ENCODE data around the gene CASZ1. TPM values are rescaled to one million over a fixed set of nuclear protein-coding genes. Genes with fewer than 3 reads are reported as not detected.

CASZ1 gene
- total RNA-seq, 1 donor from 2014 or later = 3.4 TPM

- Histone ChIP-seq H3K9me3 (ENCODE audit: low read depth) (no peaks in the 10 kb centered on the region), H3K79me2 (ENCODE audit: low read depth) (no peaks in the 10 kb centered on the region), H3K27ac (no peak overlapping the region), H3K4me1 (peaks cover 18% of the 10 kb centered on the region), H3K4me2 (no peak overlapping the region), H3K4me3 (no peak overlapping the region), H3K36me3 (no peaks in the 10 kb centered on the region), H3F3A (ENCODE audit: low read depth) (peaks cover under 1% of the 10 kb centered on the region), H4K20me1 (ENCODE audit: low read depth) (no peaks in the 10 kb centered on the region), H2AFZ (replicated peaks) (no peak overlapping the region), H3K27me3 (no peaks in the 10 kb centered on the region), H3K9ac (no peak overlapping the region)
- no peak for TF ChIP-seq EZH2 (IDR thresholded peaks at IDR 0.05)
- Mint-ChIP-seq H3K27ac (peak overlapping the region; percentile 50), H3K9me3 (peaks cover 4% of the 10 kb centered on the region), H3K4me1 (peaks cover 39% of the 10 kb centered on the region), H3K36me3 (no peaks in the 10 kb centered on the region), H3K27me3 (ENCODE audit: insufficient read depth, low read depth) (peaks cover 16% of the 10 kb centered on the region), H3K4me3 (no peak overlapping the region)
- no peak for DNase-seq (ENCODE audit: low spot score)
Observed at GRCh38 chr1:10819198-10819901, 22.9 kb upstream of the CASZ1 start.

- Histone ChIP-seq H2AFZ (replicated peaks) (no peak overlapping the region), H3K4me2 (no peak overlapping the region), H3F3A (ENCODE audit: low read depth) (peaks cover 8% of the 10 kb centered on the region), H3K36me3 (no peaks in the 10 kb centered on the region), H4K20me1 (ENCODE audit: low read depth) (no peaks in the 10 kb centered on the region), H3K79me2 (ENCODE audit: low read depth) (no peaks in the 10 kb centered on the region), H3K4me1 (peaks cover 16% of the 10 kb centered on the region), H3K27me3 (no peaks in the 10 kb centered on the region), H3K9me3 (ENCODE audit: low read depth) (no peaks in the 10 kb centered on the region), H3K9ac (no peak overlapping the region), H3K27ac (no peak overlapping the region), H3K4me3 (no peak overlapping the region)
- Mint-ChIP-seq H3K4me3 (peak overlapping the region; percentile 19), H3K36me3 (no peaks in the 10 kb centered on the region), H3K27me3 (ENCODE audit: insufficient read depth, low read depth) (peaks cover 16% of the 10 kb centered on the region), H3K27ac (peak overlapping the region; percentile 50), H3K4me1 (peaks cover 34% of the 10 kb centered on the region), H3K9me3 (peaks cover 4% of the 10 kb centered on the region)
- TF ChIP-seq CTCF (IDR thresholded peaks at IDR 0.05) = no peak
- no peak for TF ChIP-seq EZH2phosphoT487 (IDR thresholded peaks at IDR 0.05)
- TF ChIP-seq EZH2 (IDR thresholded peaks at IDR 0.05) = no peak
- DNase-seq (ENCODE audit: low spot score) = no peak
Observed at GRCh38 chr1:10818262-10819197, 22.1 kb upstream of the CASZ1 start.

GRCh38 chr1:10816743-10817369 lies 20.4 kb upstream of the CASZ1 start:
- H2AFZ ChIP-seq (replicated peaks) = no peak overlapping the region
- Mint-ChIP-seq H3K27me3 (ENCODE audit: insufficient read depth, low read depth) (peaks cover 10% of the 10 kb centered on the region), H3K27ac (peak overlapping the region; percentile 59), H3K36me3 (no peaks in the 10 kb centered on the region), H3K4me1 (peaks cover 36% of the 10 kb centered on the region), H3K9me3 (peaks cover 4% of the 10 kb centered on the region), H3K4me3 (no peak overlapping the region)
- no peak overlapping the region for H3K4me2 ChIP-seq
- no peaks in the 10 kb centered on the region for H3K27me3 ChIP-seq
- no peaks in the 10 kb centered on the region for H4K20me1 ChIP-seq (ENCODE audit: low read depth)
- no peak overlapping the region for H3K4me3 ChIP-seq
- TF ChIP-seq EZH2 (IDR thresholded peaks at IDR 0.05) = no peak
- H3K79me2 ChIP-seq (ENCODE audit: low read depth) = no peaks in the 10 kb centered on the region
- H3K36me3 ChIP-seq = no peaks in the 10 kb centered on the region
- peaks cover 9% of the 10 kb centered on the region for H3F3A ChIP-seq (ENCODE audit: low read depth)
- H3K9me3 ChIP-seq (ENCODE audit: low read depth) = no peaks in the 10 kb centered on the region
- H3K4me1 ChIP-seq = peaks cover 16% of the 10 kb centered on the region
- no peak for DNase-seq (ENCODE audit: low spot score)
- H3K27ac ChIP-seq = no peak overlapping the region
- no peak overlapping the region for H3K9ac ChIP-seq

GRCh38 chr1:10816233-10816632 lies 19.8 kb upstream of the CASZ1 start:
- H3K27me3 Mint-ChIP-seq (ENCODE audit: insufficient read depth, low read depth) = peaks cover 8% of the 10 kb centered on the region
- no peak overlapping the region for H3K4me3 ChIP-seq
- H3K27ac Mint-ChIP-seq = no peak overlapping the region

More at GRCh38 chr1:10816233-10816632, 19.8 kb upstream of the CASZ1 start:
- TF ChIP-seq EZH2phosphoT487 (IDR thresholded peaks at IDR 0.05) (no peak), CTCF (IDR thresholded peaks at IDR 0.05) (no peak), EZH2 (IDR thresholded peaks at IDR 0.05) (no peak)
- H3K9ac ChIP-seq = no peak overlapping the region
- H3K9me3 ChIP-seq (ENCODE audit: low read depth) = no peaks in the 10 kb centered on the region
- H3F3A ChIP-seq (ENCODE audit: low read depth) = peaks cover 9% of the 10 kb centered on the region
- no peak overlapping the region for H3K4me2 ChIP-seq
- no peak overlapping the region for H3K27ac ChIP-seq
- no peak overlapping the region for H3K4me3 Mint-ChIP-seq
- no peaks in the 10 kb centered on the region for H3K79me2 ChIP-seq (ENCODE audit: low read depth)
- H4K20me1 ChIP-seq (ENCODE audit: low read depth) = no peaks in the 10 kb centered on the region
- H2AFZ ChIP-seq (replicated peaks) = no peak overlapping the region
- no peak for DNase-seq (ENCODE audit: low spot score)
- no peaks in the 10 kb centered on the region for H3K36me3 Mint-ChIP-seq
- H3K4me1 ChIP-seq = peaks cover 16% of the 10 kb centered on the region
- peaks cover 4% of the 10 kb centered on the region for H3K9me3 Mint-ChIP-seq
- H3K4me1 Mint-ChIP-seq = peaks cover 33% of the 10 kb centered on the region
- H3K27me3 ChIP-seq = no peaks in the 10 kb centered on the region
- no peaks in the 10 kb centered on the region for H3K36me3 ChIP-seq

Data from neural progenitor cell (in vitro differentiated cells).